Measurements from ENCODE around the gene BNC2.

Gene BNC2

GRCh38 chr9:16710888-16711287 is 159.6 kb downstream of the BNC2 start:
- no peaks in the 10 kb centered on the region for H3K9me3 ChIP-seq (ENCODE audit: low read length)
- no peaks in the 10 kb centered on the region for H3K79me2 ChIP-seq (ENCODE audit: insufficient read depth, low read length)
- H3K4me2 ChIP-seq (ENCODE audit: low read length), result no peak overlapping the region
- TF ChIP-seq CTCF (IDR thresholded peaks at IDR 0.05; ENCODE audit: low read length) (no peak), EZH2 (IDR thresholded peaks at IDR 0.05; ENCODE audit: borderline replicate concordance, low read length) (no peak)
- no peaks in the 10 kb centered on the region for H3K4me1 ChIP-seq (ENCODE audit: insufficient read depth, low read length, severe bottlenecking)
- no peak overlapping the region for H3K9ac ChIP-seq (ENCODE audit: low read length)
- H3K36me3 ChIP-seq (ENCODE audit: insufficient read depth, low read length), result no peaks in the 10 kb centered on the region
- no peaks in the 10 kb centered on the region for H4K20me1 ChIP-seq (ENCODE audit: insufficient read depth, low read length)
- no peaks in the 10 kb centered on the region for H3K27me3 ChIP-seq (ENCODE audit: insufficient read depth, low read length)
- no peak overlapping the region for H3K27ac ChIP-seq (ENCODE audit: low read depth, low read length, poor library complexity, severe bottlenecking)
- H3K4me3 ChIP-seq (ENCODE audit: low read depth, low read length, poor library complexity, severe bottlenecking), result no peak overlapping the region
- no peaks in the 10 kb centered on the region for H3K9me2 ChIP-seq (ENCODE audit: low read depth, low read length)
- H2AFZ ChIP-seq (ENCODE audit: low read length), result no peak overlapping the region
- H3F3A ChIP-seq (ENCODE audit: insufficient read depth, low read length), result no peaks in the 10 kb centered on the region

GRCh38 chr9:16709924-16710323 is 160.5 kb downstream of the BNC2 start:
- H2AFZ ChIP-seq (ENCODE audit: low read length), result no peak overlapping the region
- H3F3A ChIP-seq (ENCODE audit: insufficient read depth, low read length), result no peaks in the 10 kb centered on the region
- no peak overlapping the region for H3K9ac ChIP-seq (ENCODE audit: low read length)
- no peaks in the 10 kb centered on the region for H3K27me3 ChIP-seq (ENCODE audit: insufficient read depth, low read length)
- H3K4me2 ChIP-seq (ENCODE audit: low read length), result no peak overlapping the region
- TF ChIP-seq CTCF (IDR thresholded peaks at IDR 0.05; ENCODE audit: low read length) (no peak), EZH2 (IDR thresholded peaks at IDR 0.05; ENCODE audit: borderline replicate concordance, low read length) (no peak)
- H3K4me3 ChIP-seq (ENCODE audit: low read depth, low read length, poor library complexity, severe bottlenecking), result no peak overlapping the region
- no peak overlapping the region for H3K27ac ChIP-seq (ENCODE audit: low read depth, low read length, poor library complexity, severe bottlenecking)
- no peaks in the 10 kb centered on the region for H4K20me1 ChIP-seq (ENCODE audit: insufficient read depth, low read length)
- no peaks in the 10 kb centered on the region for H3K9me3 ChIP-seq (ENCODE audit: low read length)
- no peaks in the 10 kb centered on the region for H3K79me2 ChIP-seq (ENCODE audit: insufficient read depth, low read length)
- no peaks in the 10 kb centered on the region for H3K4me1 ChIP-seq (ENCODE audit: insufficient read depth, low read length, severe bottlenecking)
- no peaks in the 10 kb centered on the region for H3K9me2 ChIP-seq (ENCODE audit: low read depth, low read length)
- H3K36me3 ChIP-seq (ENCODE audit: insufficient read depth, low read length), result no peaks in the 10 kb centered on the region

- H2AFZ ChIP-seq (ENCODE audit: low read length), result no peak overlapping the region
- no peaks in the 10 kb centered on the region for H3K36me3 ChIP-seq (ENCODE audit: insufficient read depth, low read length)
- no peaks in the 10 kb centered on the region for H3K27me3 ChIP-seq (ENCODE audit: insufficient read depth, low read length)
- H3F3A ChIP-seq (ENCODE audit: insufficient read depth, low read length), result no peaks in the 10 kb centered on the region
- no peak overlapping the region for H3K9ac ChIP-seq (ENCODE audit: low read length)
- no peaks in the 10 kb centered on the region for H3K9me2 ChIP-seq (ENCODE audit: low read depth, low read length)
- no peaks in the 10 kb centered on the region for H3K4me1 ChIP-seq (ENCODE audit: insufficient read depth, low read length, severe bottlenecking)
- no peaks in the 10 kb centered on the region for H3K9me3 ChIP-seq (ENCODE audit: low read length)
- no peak overlapping the region for H3K4me2 ChIP-seq (ENCODE audit: low read length)
- no peak overlapping the region for H3K27ac ChIP-seq (ENCODE audit: low read depth, low read length, poor library complexity, severe bottlenecking)
- H3K79me2 ChIP-seq (ENCODE audit: insufficient read depth, low read length), result no peaks in the 10 kb centered on the region
- H3K4me3 ChIP-seq (ENCODE audit: low read depth, low read length, poor library complexity, severe bottlenecking), result no peak overlapping the region
- H4K20me1 ChIP-seq (ENCODE audit: insufficient read depth, low read length), result no peaks in the 10 kb centered on the region
- no peak for TF ChIP-seq CTCF (IDR thresholded peaks at IDR 0.05; ENCODE audit: low read length)
- TF ChIP-seq EZH2 (IDR thresholded peaks at IDR 0.05; ENCODE audit: borderline replicate concordance, low read length), result no peak
These were observed 161.6 kb downstream of the BNC2 start for GRCh38 chr9:16708656-16709435.
